Fibroblast of mammary gland (primary cell): ENCODE data around the gene PRKN.

ENCODE experiments used
- DNase-seq: peaks from one replicate; pipeline ENCODE4 v3.0.0-alpha.2; 2010; ENCODE audit warnings: low read depth
- H3K4me3 ChIP-seq: 2 replicates; pipeline ENCODE4 v1.5.1; 2011; ENCODE audit warnings: low read depth, mild to moderate bottlenecking, low read length, moderate library complexity; ENCODE audit not compliant: control insufficient read depth
- CTCF ChIP-seq: conservative IDR thresholded peaks from 2 replicates; pipeline ENCODE4 v1.5.1; 2011; ENCODE audit warnings: low read depth, low read length, inconsistent platforms; ENCODE audit not compliant: control insufficient read depth, insufficient read depth

PRKN gene

GRCh38 chr6:162053084-162053483, 674.5 kb downstream of the PRKN start:
- DNase-seq, result no peak
- no peak overlapping the region for H3K4me3 ChIP-seq
- TF ChIP-seq CTCF, result no peak

GRCh38 chr6:162050579-162050978, 677.0 kb downstream of the PRKN start:
- DNase-seq, result no peak
- no peak for TF ChIP-seq CTCF
- H3K4me3 ChIP-seq, result no peak overlapping the region

GRCh38 chr6:162046324-162046723, 681.2 kb downstream of the PRKN start:
- TF ChIP-seq CTCF, result no peak
- DNase-seq, result no peak
- H3K4me3 ChIP-seq, result no peak overlapping the region

GRCh38 chr6:162032620-162033019, 694.9 kb downstream of the PRKN start:
- peak; percentile 89 for DNase-seq
- no peak overlapping the region for H3K4me3 ChIP-seq
- no peak for TF ChIP-seq CTCF

DNA sequence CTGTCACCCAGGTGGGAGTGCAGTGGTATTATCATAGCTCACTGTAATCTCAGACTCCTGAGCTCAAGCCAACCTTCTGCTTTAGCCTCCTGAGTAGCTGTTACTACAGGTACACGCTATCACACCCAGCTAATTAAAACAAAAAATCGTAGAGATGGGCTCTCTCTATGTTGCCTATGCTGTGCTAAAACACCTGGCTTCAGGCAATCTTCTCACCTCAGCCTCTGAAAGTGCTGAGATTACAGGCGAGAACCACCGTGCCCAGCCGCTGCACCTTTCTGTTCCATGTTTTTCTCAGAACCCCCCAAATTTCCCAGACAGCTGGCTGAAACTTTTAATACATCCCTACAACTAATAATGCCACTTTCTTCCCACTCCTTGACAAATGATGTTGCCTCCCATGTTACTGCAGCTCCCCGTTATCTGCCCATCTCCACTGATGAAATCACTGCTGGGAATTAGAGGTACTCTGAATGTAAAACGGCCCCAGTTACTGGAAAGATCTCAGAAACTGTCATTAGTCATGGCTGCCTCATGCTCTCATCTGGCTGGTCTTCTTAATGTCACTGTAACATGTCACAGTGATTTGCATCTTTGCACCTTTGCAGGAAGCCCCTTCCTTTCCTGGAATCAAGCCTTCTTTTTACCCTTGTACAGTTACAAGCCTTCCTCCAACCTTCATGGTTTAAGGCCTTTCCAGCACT, 697.5 kb downstream of the PRKN start:
- DNase-seq, result peak; percentile 20
- TF ChIP-seq CTCF, result no peak
- no peak overlapping the region for H3K4me3 ChIP-seq

DNA sequence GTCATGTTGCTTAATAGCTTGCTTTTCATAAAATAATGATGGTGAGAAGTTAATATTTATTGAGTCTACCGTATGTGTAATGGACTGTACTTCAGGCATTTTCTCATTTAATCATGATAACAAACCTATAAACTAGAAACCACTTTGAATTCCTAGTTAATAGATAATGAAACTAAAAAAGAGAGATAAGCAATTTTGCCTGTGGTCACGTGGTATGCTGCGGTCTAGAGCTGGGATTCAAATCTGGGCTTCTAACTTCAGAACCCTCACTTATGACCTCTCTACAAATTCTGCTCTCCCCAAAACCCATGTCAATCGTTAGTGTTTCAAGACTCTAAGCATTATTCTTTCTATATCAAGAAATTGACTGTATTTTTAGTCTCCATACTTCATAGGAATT, 700.7 kb downstream of the PRKN start:
- no peak for TF ChIP-seq CTCF
- DNase-seq, result no peak
- no peak overlapping the region for H3K4me3 ChIP-seq

- no peak for TF ChIP-seq CTCF
- no peak for DNase-seq
- H3K4me3 ChIP-seq, result no peak overlapping the region
Observed at GRCh38 chr6:162026031-162026430, 701.5 kb downstream of the PRKN start.
